ENCODE measurements around the gene C1QTNF6. TPM values are rescaled to one million over a fixed set of nuclear protein-coding genes. Genes with fewer than 3 reads are reported as not detected.

The C1QTNF6 gene
- total and polyA plus RNA-seq, 2 donors (not counting 1 experiment from before 2014, with no cell fraction given), result 3.5 to 7.4 TPM

DNA sequence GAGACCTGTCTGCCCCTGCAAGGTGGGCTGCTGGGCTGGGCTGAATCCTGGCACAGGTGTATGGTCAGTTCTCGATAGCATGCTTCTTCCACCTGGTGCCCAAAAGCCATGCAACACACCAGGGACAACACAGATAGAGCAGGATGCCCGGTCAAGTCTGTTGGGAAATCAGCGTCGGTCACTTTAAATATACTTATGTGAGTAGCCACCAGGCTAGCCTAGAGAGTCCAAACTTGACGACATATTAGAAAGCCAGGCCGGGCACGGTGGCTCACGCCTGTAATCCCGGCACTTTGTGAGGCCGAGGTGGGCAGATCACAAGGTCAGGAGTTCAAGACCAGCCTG is 8.9 kb downstream of the C1QTNF6 start:
- H3K27ac ChIP-seq (ENCODE audit: insufficient read depth, low read length), result no peak overlapping the region
- H3K4me3 ChIP-seq (replicated peaks in 1 of 4; ENCODE audit: control extremely low read depth in 1 of 4, insufficient read depth in 1 of 4, low read depth in 3 of 4, low read length in 4 of 4), result no peak overlapping the region
- no peak for DNase-seq (ENCODE audit: low read depth in 2 of 2)
- no peaks in the 10 kb centered on the region for H3K9me3 ChIP-seq (ENCODE audit: control insufficient read depth, insufficient read depth, low read depth, low read length)
- H4K20me1 ChIP-seq (ENCODE audit: control insufficient read depth, extremely low read depth, insufficient read depth, low read length), result peaks cover 2% of the 10 kb centered on the region
- no peak overlapping the region for H3K9ac ChIP-seq (ENCODE audit: insufficient read depth, low read length)
- no peaks in the 10 kb centered on the region for H3K27me3 ChIP-seq (ENCODE audit: control insufficient read depth, insufficient read depth, low read length)
- TF ChIP-seq, protein P1, sequence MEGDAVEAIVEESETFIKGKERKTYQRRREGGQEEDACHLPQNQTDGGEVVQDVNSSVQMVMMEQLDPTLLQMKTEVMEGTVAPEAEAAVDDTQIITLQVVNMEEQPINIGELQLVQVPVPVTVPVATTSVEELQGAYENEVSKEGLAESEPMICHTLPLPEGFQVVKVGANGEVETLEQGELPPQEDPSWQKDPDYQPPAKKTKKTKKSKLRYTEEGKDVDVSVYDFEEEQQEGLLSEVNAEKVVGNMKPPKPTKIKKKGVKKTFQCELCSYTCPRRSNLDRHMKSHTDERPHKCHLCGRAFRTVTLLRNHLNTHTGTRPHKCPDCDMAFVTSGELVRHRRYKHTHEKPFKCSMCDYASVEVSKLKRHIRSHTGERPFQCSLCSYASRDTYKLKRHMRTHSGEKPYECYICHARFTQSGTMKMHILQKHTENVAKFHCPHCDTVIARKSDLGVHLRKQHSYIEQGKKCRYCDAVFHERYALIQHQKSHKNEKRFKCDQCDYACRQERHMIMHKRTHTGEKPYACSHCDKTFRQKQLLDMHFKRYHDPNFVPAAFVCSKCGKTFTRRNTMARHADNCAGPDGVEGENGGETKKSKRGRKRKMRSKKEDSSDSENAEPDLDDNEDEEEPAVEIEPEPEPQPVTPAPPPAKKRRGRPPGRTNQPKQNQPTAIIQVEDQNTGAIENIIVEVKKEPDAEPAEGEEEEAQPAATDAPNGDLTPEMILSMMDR (conservative IDR thresholded peaks at IDR 0.05 in 1 of 2, IDR thresholded peaks at IDR 0.05 in 1 of 2; ENCODE audit: low read depth in 1 of 2, low read length in 2 of 2), result no peak
- no peak for TF ChIP-seq EZH2 (IDR thresholded peaks at IDR 0.05; ENCODE audit: low read length, missing control alignments)
- H3K4me1 ChIP-seq (ENCODE audit: control insufficient read depth, extremely low read depth, insufficient read depth, low read length), result peaks cover 14% of the 10 kb centered on the region
- H2AFZ ChIP-seq (ENCODE audit: low read length), result no peak overlapping the region
- no peak overlapping the region for H3K4me2 ChIP-seq (ENCODE audit: extremely low read depth, insufficient read depth, low read length)
- peaks cover 2% of the 10 kb centered on the region for H3K36me3 ChIP-seq (ENCODE audit: control insufficient read depth, insufficient read depth, low read length)
- H3K79me2 ChIP-seq (ENCODE audit: control insufficient read depth, insufficient read depth, low read length), result no peaks in the 10 kb centered on the region

DNA sequence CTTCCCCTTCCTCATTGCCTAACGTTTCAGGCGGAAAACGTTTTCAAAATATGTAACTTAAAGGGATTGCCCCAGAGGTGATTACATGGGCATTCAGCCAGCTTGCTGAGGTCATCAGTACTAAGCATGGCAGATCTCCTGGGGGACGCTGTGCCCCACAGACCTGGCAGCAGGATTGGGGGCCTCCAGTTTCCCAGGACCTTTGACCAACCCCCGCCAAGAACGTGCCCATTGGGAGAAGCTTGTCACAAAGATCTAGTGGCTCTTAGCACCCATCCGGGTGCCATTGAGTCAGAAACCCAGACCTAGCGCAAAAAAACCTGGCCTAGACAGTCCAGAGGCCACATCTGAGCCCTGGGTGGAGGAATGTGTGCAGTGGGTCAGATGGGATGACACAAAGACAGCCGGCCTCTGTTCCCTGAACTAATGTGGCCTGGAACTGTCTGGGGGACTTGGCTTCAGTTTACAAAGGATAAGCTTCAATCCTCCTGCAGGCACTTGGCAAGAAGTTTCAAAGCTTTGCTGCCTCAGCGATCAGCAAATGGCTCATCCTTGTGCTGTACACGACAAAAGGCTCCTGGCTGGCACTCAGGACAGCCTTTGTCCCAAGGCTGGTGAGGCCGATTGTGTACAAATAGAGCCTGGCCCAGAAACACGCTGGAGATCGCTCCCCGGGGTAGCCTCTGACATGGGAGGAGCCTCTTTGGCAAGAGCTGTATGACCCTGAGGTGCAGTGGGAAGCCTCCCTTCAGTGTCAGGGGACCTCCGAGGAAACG is 9.5 kb downstream of the C1QTNF6 start:
- peaks cover 2% of the 10 kb centered on the region for H3K36me3 ChIP-seq (ENCODE audit: control insufficient read depth, insufficient read depth, low read length)
- no peaks in the 10 kb centered on the region for H3K9me3 ChIP-seq (ENCODE audit: control insufficient read depth, insufficient read depth, low read depth, low read length)
- peaks cover 2% of the 10 kb centered on the region for H4K20me1 ChIP-seq (ENCODE audit: control insufficient read depth, extremely low read depth, insufficient read depth, low read length)
- peaks cover 14% of the 10 kb centered on the region for H3K4me1 ChIP-seq (ENCODE audit: control insufficient read depth, extremely low read depth, insufficient read depth, low read length)
- TF ChIP-seq EZH2 (IDR thresholded peaks at IDR 0.05; ENCODE audit: low read length, missing control alignments), result no peak
- TF ChIP-seq, protein P1 (conservative IDR thresholded peaks at IDR 0.05 in 1 of 2, IDR thresholded peaks at IDR 0.05 in 1 of 2; ENCODE audit: low read depth in 1 of 2, low read length in 2 of 2), result no peak
- no peak overlapping the region for H3K4me3 ChIP-seq (replicated peaks in 1 of 4; ENCODE audit: control extremely low read depth in 1 of 4, insufficient read depth in 1 of 4, low read depth in 3 of 4, low read length in 4 of 4)
- H3K4me2 ChIP-seq (ENCODE audit: extremely low read depth, insufficient read depth, low read length), result no peak overlapping the region
- peak; percentile 33 to 41 for DNase-seq (ENCODE audit: low read depth in 2 of 2)
- H3K27ac ChIP-seq (ENCODE audit: insufficient read depth, low read length), result no peak overlapping the region
- no peaks in the 10 kb centered on the region for H3K79me2 ChIP-seq (ENCODE audit: control insufficient read depth, insufficient read depth, low read length)
- no peaks in the 10 kb centered on the region for H3K27me3 ChIP-seq (ENCODE audit: control insufficient read depth, insufficient read depth, low read length)
- no peak overlapping the region for H3K9ac ChIP-seq (ENCODE audit: insufficient read depth, low read length)
- H2AFZ ChIP-seq (ENCODE audit: low read length), result no peak overlapping the region

DNA sequence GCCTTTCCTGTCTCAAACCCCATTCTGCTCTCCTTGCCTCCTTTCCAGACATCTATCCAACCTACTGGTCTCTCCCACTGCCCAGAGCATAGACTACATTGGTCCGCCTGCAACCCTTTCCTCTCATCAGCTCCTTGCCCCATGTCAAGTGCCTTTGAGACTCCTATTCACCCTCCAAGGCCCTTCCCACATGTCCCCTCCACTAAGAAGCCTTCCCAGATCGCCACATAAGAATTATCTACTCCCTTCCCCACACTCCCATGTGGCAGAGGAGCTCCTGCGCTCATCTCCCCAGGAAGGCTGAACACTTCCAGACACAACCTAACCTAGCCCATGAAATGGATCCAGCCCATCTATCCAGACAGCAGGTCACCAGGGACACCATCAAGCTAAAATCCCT is 10.3 kb downstream of the C1QTNF6 start:
- no peak overlapping the region for H3K4me3 ChIP-seq (replicated peaks in 1 of 4; ENCODE audit: control extremely low read depth in 1 of 4, insufficient read depth in 1 of 4, low read depth in 3 of 4, low read length in 4 of 4)
- no peak overlapping the region for H2AFZ ChIP-seq (ENCODE audit: low read length)
- no peaks in the 10 kb centered on the region for H3K9me3 ChIP-seq (ENCODE audit: control insufficient read depth, insufficient read depth, low read depth, low read length)
- H3K36me3 ChIP-seq (ENCODE audit: control insufficient read depth, insufficient read depth, low read length), result peaks cover 2% of the 10 kb centered on the region
- no peak for DNase-seq (ENCODE audit: low read depth in 2 of 2)
- H3K79me2 ChIP-seq (ENCODE audit: control insufficient read depth, insufficient read depth, low read length), result no peaks in the 10 kb centered on the region
- H3K4me1 ChIP-seq (ENCODE audit: control insufficient read depth, extremely low read depth, insufficient read depth, low read length), result peaks cover 14% of the 10 kb centered on the region
- no peak overlapping the region for H3K4me2 ChIP-seq (ENCODE audit: extremely low read depth, insufficient read depth, low read length)
- TF ChIP-seq EZH2 (IDR thresholded peaks at IDR 0.05; ENCODE audit: low read length, missing control alignments), result no peak
- TF ChIP-seq, protein P1 (conservative IDR thresholded peaks at IDR 0.05 in 1 of 2, IDR thresholded peaks at IDR 0.05 in 1 of 2; ENCODE audit: low read depth in 1 of 2, low read length in 2 of 2), result no peak
- peaks cover 2% of the 10 kb centered on the region for H4K20me1 ChIP-seq (ENCODE audit: control insufficient read depth, extremely low read depth, insufficient read depth, low read length)
- peaks cover 2% of the 10 kb centered on the region for H3K27me3 ChIP-seq (ENCODE audit: control insufficient read depth, insufficient read depth, low read length)
- no peak overlapping the region for H3K9ac ChIP-seq (ENCODE audit: insufficient read depth, low read length)
- H3K27ac ChIP-seq (ENCODE audit: insufficient read depth, low read length), result no peak overlapping the region

All from fibroblast of lung (primary cell).